Measurements from ENCODE around the gene ANKH.

DNA sequence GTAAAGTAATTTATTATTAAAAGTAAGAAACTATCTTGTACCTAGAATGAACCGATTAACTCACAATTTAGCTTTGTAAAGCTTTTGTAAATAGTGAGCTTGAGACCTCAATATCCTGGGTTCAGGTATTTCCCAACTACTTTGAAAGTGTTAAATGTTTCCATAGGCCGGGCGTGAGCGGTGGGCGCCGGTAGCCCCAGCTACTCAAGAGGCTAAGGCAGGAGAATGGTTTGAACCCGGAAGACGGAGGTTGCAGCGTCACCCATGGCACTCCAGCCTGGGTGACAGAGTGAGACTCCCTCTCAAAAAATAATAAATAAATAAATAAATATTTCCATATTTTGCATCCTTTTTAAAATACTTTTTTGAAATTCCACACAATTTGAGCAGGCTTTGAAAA is 1.5 kb upstream of the ANKH start:
- TF ChIP-seq, protein P1, sequence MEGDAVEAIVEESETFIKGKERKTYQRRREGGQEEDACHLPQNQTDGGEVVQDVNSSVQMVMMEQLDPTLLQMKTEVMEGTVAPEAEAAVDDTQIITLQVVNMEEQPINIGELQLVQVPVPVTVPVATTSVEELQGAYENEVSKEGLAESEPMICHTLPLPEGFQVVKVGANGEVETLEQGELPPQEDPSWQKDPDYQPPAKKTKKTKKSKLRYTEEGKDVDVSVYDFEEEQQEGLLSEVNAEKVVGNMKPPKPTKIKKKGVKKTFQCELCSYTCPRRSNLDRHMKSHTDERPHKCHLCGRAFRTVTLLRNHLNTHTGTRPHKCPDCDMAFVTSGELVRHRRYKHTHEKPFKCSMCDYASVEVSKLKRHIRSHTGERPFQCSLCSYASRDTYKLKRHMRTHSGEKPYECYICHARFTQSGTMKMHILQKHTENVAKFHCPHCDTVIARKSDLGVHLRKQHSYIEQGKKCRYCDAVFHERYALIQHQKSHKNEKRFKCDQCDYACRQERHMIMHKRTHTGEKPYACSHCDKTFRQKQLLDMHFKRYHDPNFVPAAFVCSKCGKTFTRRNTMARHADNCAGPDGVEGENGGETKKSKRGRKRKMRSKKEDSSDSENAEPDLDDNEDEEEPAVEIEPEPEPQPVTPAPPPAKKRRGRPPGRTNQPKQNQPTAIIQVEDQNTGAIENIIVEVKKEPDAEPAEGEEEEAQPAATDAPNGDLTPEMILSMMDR (optimal IDR thresholded peaks at IDR 0.05 in 1 of 3, IDR thresholded peaks at IDR 0.05 in 1 of 3, conservative IDR thresholded peaks at IDR 0.05 in 1 of 3; ENCODE audit: extremely low read depth in 1 of 3, insufficient read depth in 2 of 3, low read length in 3 of 3), result no peak
- no peak for TF ChIP-seq EZH2 (IDR thresholded peaks at IDR 0.05; ENCODE audit: low read length)
